Bronchial epithelial cell (primary cell): Measurements from ENCODE around the gene CETP. TPM values are rescaled to one million over a fixed set of nuclear protein-coding genes. Genes with fewer than 3 reads are reported as not detected.
A peak's percentile ranks its signal among the peaks of the same experiment; 100 is the strongest.

Source experiments
- DNase-seq: peaks from one replicate; pipeline ENCODE4 v3.0.0-alpha.2; 2010; ENCODE audit warnings: low read depth
- FAIRE-seq: peaks from 2 replicates; lab custom pipeline; 2011; peaks lifted over from hg19 to GRCh38; lab: Jason Lieb, UNC
- H3K27me3 ChIP-seq: 2 replicates; pipeline ENCODE4 v1.5.1; 2011; ENCODE audit warnings: low read length; ENCODE audit not compliant: control insufficient read depth, insufficient read depth
- H3K36me3 ChIP-seq: 2 replicates; pipeline ENCODE4 v1.5.1; 2011; ENCODE audit warnings: low read length; ENCODE audit not compliant: control insufficient read depth, insufficient read depth
- H3K4me3 ChIP-seq: 2 replicates; pipeline ENCODE4 v1.5.1; 2011; ENCODE audit warnings: mild to moderate bottlenecking, low read depth, low read length, control low read depth
- total RNA-seq: library from RNA; depleted of rRNA; stranded (reverse); fragments of >200 nt; gene quantifications from 2 replicates; pipeline ENCODE4 v1.2.1, GENCODE V29; 2014
- TF ChIP-seq, protein P1 (sequence below): IDR thresholded peaks from 2 replicates; pipeline ENCODE4 v1.5.1; 2011; ENCODE audit warnings: mild to moderate bottlenecking, moderate library complexity, low read length, control low read depth, inconsistent platforms; ENCODE audit not compliant: insufficient read depth, severe bottlenecking

CETP gene
- total RNA-seq, 1 donor from 2014 or later, result not detected

DNA sequence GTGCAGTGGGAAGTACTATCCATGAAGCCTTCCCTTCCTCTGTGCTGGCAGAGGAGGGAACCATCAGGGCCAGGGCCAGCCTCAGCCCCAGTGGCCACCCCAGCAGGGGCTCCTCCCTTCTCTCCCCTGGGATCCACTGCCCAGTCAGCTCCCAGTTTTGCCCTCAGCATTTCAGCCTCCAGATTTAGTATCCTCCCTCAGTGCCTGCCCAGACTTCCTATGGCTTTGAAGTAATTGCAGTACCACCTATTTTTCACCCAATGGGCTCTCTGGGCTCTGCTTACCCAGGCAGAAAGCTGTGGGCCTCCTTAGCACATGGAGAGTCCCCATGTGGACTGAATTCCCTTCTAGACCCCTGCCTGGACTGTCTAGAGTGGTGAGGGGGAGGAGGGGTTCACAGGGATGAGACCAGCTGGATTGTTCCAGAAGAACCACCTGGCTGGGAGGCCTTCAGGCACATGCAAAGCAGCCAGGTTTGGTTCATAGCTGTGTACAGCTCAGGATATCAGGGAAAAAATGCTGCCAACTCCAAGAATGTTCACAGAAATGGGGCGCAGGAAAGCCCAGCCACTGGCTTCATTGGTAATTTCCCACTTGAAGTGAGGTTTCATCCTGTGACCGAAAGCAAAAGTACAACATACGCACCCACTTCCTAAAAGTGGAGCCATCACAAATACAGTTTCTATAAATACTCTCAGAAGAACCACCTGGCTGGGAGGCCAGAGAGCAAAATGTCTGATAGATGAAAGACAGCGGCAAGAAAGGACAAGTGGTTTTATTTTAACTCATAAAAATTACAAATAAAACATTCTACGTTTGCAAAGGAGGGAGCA lies 45.0 kb upstream of the CETP start:
- TF ChIP-seq, protein P1, sequence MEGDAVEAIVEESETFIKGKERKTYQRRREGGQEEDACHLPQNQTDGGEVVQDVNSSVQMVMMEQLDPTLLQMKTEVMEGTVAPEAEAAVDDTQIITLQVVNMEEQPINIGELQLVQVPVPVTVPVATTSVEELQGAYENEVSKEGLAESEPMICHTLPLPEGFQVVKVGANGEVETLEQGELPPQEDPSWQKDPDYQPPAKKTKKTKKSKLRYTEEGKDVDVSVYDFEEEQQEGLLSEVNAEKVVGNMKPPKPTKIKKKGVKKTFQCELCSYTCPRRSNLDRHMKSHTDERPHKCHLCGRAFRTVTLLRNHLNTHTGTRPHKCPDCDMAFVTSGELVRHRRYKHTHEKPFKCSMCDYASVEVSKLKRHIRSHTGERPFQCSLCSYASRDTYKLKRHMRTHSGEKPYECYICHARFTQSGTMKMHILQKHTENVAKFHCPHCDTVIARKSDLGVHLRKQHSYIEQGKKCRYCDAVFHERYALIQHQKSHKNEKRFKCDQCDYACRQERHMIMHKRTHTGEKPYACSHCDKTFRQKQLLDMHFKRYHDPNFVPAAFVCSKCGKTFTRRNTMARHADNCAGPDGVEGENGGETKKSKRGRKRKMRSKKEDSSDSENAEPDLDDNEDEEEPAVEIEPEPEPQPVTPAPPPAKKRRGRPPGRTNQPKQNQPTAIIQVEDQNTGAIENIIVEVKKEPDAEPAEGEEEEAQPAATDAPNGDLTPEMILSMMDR, result no peak
- no peak overlapping the region for H3K4me3 ChIP-seq
- no peaks in the 10 kb centered on the region for H3K36me3 ChIP-seq
- FAIRE-seq, result no peak
- DNase-seq, result no peak
- no peaks in the 10 kb centered on the region for H3K27me3 ChIP-seq

DNA sequence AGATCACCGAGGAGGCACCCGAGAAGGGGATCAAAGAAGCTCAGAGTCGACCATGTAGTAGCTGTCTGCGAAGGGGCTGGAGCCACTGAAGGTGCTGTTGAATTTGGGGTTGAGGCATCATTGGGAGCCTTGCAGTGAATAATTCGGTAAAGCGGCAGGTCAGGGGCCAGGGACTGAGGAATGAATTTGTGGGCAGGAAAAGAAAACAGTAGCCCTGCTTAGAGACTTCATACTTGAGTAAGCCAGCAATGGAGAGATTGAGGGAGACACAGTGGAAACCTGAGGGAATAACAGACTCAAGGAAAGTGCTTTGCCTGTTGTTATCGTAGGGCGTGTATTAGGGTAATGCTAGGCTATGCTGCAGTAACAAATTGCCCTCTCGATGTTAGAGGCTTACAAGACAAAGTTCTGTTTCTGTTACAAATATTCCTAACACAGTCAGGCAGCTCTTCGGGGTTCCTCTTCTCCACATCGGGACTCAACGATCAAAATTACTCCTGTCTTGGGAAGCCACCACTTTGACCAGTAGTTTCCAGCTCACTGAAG lies 43.2 kb upstream of the CETP start:
- FAIRE-seq (no peak), DNase-seq (no peak)
- no peaks in the 10 kb centered on the region for H3K27me3 ChIP-seq
- H3K36me3 ChIP-seq, result no peaks in the 10 kb centered on the region
- H3K4me3 ChIP-seq, result no peak overlapping the region
- TF ChIP-seq, protein P1, result no peak

DNA sequence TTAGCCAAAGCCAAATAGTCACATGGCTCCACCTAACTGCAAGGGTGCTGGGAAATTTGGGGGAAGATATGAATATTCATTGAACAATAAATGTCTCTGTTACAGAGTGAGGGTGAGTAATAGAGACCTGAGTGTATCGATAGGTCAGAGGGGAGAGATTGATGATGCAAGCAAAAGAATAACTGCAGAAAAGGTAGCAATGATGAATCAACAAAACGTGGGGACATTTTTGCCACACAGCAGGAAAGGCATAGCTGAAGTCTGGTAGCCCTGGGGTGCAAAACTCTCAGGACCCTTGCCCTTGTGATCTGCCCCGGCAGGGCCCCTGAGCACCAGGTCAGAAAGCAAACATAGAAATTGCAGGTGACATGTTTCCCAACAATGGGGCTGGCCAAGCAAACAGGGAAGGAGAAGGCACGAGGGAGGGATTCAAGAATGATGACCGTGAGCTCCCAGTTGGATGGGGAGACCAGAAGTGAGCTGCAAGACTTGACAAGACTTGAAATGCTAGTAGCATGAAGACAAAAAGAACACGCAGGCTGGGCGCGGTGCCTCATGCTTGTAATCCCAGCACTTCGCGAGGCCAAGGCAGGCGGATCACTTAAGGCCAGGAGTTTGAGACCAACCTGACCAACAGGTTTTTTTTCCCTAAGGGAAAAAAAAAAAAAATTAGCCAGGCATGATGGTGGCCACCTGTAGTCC lies 42.5 kb upstream of the CETP start:
- FAIRE-seq (no peak), DNase-seq (peak; percentile 87)
- Histone ChIP-seq H3K4me3 (no peak overlapping the region), H3K27me3 (no peaks in the 10 kb centered on the region), H3K36me3 (no peaks in the 10 kb centered on the region)
- TF ChIP-seq, protein P1, result no peak

DNA sequence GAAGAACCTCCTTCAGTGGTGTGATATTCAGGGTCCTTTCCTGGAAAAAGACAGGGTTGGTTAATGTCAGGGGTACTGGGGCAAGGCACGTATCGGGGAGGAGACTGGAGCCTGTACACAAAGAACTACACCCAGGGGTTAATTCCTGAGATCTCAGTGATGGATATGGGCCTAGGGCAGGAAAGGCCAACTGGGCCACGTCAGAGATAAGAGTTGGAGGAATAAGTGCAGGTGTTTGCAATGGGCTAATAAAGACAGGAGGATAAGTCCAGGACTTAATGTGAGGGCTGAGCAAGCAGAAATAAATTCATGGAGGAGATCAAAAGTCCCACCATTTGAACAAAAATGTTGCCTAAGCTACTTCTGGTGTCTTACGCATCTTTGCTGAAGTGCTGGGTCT lies 40.2 kb upstream of the CETP start:
- Histone ChIP-seq H3K36me3 (no peaks in the 10 kb centered on the region), H3K27me3 (no peaks in the 10 kb centered on the region), H3K4me3 (no peak overlapping the region)
- TF ChIP-seq, protein P1, result no peak
- DNase-seq, result no peak
- no peak for FAIRE-seq

GRCh38 chr16:56923481-56924091 lies 38.2 kb upstream of the CETP start:
- H3K27me3 ChIP-seq, result no peaks in the 10 kb centered on the region
- no peak for FAIRE-seq
- no peaks in the 10 kb centered on the region for H3K36me3 ChIP-seq
- TF ChIP-seq, protein P1, result no peak
- no peak overlapping the region for H3K4me3 ChIP-seq
- no peak for DNase-seq
